K562 (cell line): ENCODE results near the gene SERTAD4. TPM values are rescaled to one million over a fixed set of nuclear protein-coding genes. Genes with fewer than 3 reads are reported as not detected.
A peak's percentile ranks its signal among the peaks of the same experiment; 100 is the strongest.
"Not testable (repeated sequence)": the region's sequence is repeated elsewhere in the genome, so short reads cannot be mapped to it uniquely, and the experiment has no call there.

Source experiments
- ATAC-seq: fragments of 200-7000 bp; cut with Tn5 transposase; 3 replicates; pipeline ENCODE4 v1.9.1; 2020; ENCODE audit warnings: moderate library complexity
- BruUV-seq: library from RNA; stranded (reverse); fragments of 400-500 nt; replicated peaks from 2 replicates; lab custom pipeline; 2021; lab: Mats Ljungman, UMichigan
- CTCF ChIA-PET: fragments of 300-600 bp; formaldehyde crosslinking; extraction: SDS; loops from one replicate; lab custom pipeline; 2021; ENCODE audit warnings: low intra/inter-chr PET ratio; lab: Yijun Ruan, JAX
- POLR2A ChIA-PET: fragments of 300-600, 350-650 bp; sonication (Branson Sonifier 250); formaldehyde crosslinking; extraction: SDS; loops from one replicate; lab custom pipeline; 2021; ENCODE audit warnings: antibody characterized with exemption, inconsistent platforms; lab: Yijun Ruan, JAX
- DNase-seq, 4 experiments: peaks; one replicate each; pipeline versions ENCODE4 v3.0.0 to v3.0.0-alpha.2; 2011 to 2018; ENCODE audit warnings: low spot score in 3 of 4, mixed read lengths in 3 of 4; ENCODE audit errors: extremely low read depth in 1 of 4
- FAIRE-seq: peaks from 2 replicates; lab custom pipeline; 2011; peaks lifted over from hg19 to GRCh38; lab: Jason Lieb, UNC
- H2AFZ ChIP-seq: 2 replicates; pipeline ENCODE4 v1.6.0; 2011; ENCODE audit warnings: low read depth, low read length, control low read depth, inconsistent platforms
- H3K27ac ChIP-seq: fragments of 200-600 bp; 3 replicates; pipeline ENCODE4 v1.8.0; 2011; ENCODE audit warnings: low read depth, mild to moderate bottlenecking, control low read depth, inconsistent platforms, low read length, moderate library complexity, mixed read lengths; ENCODE audit errors: extremely low read depth
- H3K27me3 ChIP-seq, 2 experiments: fragments of 300-600 bp in 1 of 2; 2 replicates in 1 of 2; 3 replicates in 1 of 2; pipeline versions ENCODE4 v1.6.0 to v1.8.0; 2011; ENCODE audit warnings: inconsistent platforms in 2 of 2, low read length in 2 of 2, mild to moderate bottlenecking in 1 of 2, mixed read lengths in 1 of 2, moderate library complexity in 1 of 2; ENCODE audit not compliant: control insufficient read depth in 2 of 2, insufficient read depth in 2 of 2
- H3K36me3 ChIP-seq: fragments of 300-600 bp; 3 replicates; pipeline ENCODE4 v1.8.0; 2011; ENCODE audit warnings: mild to moderate bottlenecking, low read length, inconsistent platforms; ENCODE audit not compliant: control insufficient read depth, insufficient read depth
- H3K4me1 ChIP-seq, 2 experiments: fragments of 200-600 bp in 1 of 2; replicated peaks in 1 of 2; 2 replicates in 1 of 2; 3 replicates in 1 of 2; pipeline versions ENCODE4 v1.5.1 to v1.8.0; 2011; ENCODE audit warnings: inconsistent platforms in 2 of 2, low read length in 2 of 2, mild to moderate bottlenecking in 1 of 2, mixed read lengths in 1 of 2, moderate library complexity in 1 of 2; ENCODE audit not compliant: control insufficient read depth in 2 of 2, insufficient read depth in 2 of 2
- H3K4me2 ChIP-seq: 2 replicates; pipeline ENCODE4 v1.6.1; 2011; ENCODE audit warnings: low read length, control low read depth, inconsistent platforms, mixed read lengths; ENCODE audit not compliant: insufficient read depth
- H3K4me3 ChIP-seq: fragments of 200-600 bp; sonication (generic), shearing (Covaris generic); 2 replicates; pipeline ENCODE4 v1.5.1; 2016; ENCODE audit warnings: control low read depth, inconsistent platforms
- H3K79me2 ChIP-seq: fragments of 200-600 bp; 3 replicates; pipeline ENCODE4 v1.8.0; 2011; ENCODE audit warnings: low read length, inconsistent platforms; ENCODE audit not compliant: control insufficient read depth, insufficient read depth
- H3K9ac ChIP-seq, 2 experiments: 2 replicates each; pipeline versions ENCODE4 v1.6.0 to v1.6.1; 2011; ENCODE audit warnings: low read depth in 2 of 2, low read length in 2 of 2, control low read depth in 1 of 2, inconsistent platforms in 1 of 2, mild to moderate bottlenecking in 1 of 2, mixed read lengths in 1 of 2; ENCODE audit not compliant: insufficient read depth in 1 of 2
- H3K9me1 ChIP-seq: one replicate; pipeline ENCODE4 v1.6.0; 2011; ENCODE audit warnings: inconsistent platforms, mild to moderate bottlenecking, low read length, moderate library complexity; ENCODE audit not compliant: control insufficient read depth, insufficient read depth
- H3K9me3 ChIP-seq: replicated peaks from 2 replicates; pipeline ENCODE4 v1.5.1; 2011; ENCODE audit warnings: low read depth, low read length, inconsistent platforms; ENCODE audit not compliant: control insufficient read depth, insufficient read depth
- H4K20me1 ChIP-seq: replicated peaks from 2 replicates; pipeline ENCODE4 v1.6.1; 2011; ENCODE audit warnings: low read length, inconsistent platforms, mixed read lengths; ENCODE audit not compliant: control insufficient read depth, insufficient read depth
- MEF2D ChIP-seq: conservative IDR thresholded peaks from 2 replicates; pipeline ENCODE4 v1.6.1; 2016; ENCODE audit warnings: low read depth, missing genetic modification characterization, missing compliant biosample characterization
- ZNF707 ChIP-seq: fragments of 250-450 bp; sonication (Bioruptor Pico); conservative IDR thresholded peaks from 2 replicates; pipeline ENCODE4 v1.8.0; 2022; ENCODE audit warnings: inconsistent platforms, mild to moderate bottlenecking, moderate library complexity
- WGBS: fragments of 100-300 bp; shearing (Covaris generic); methylation state at CpG from one replicate; pipeline ENCODE4 v1.1.6; 2016; ENCODE audit warnings: low coverage, mixed read lengths; ENCODE audit not compliant: insufficient coverage; ENCODE audit errors: missing lambda C conversion rate; 5-methylcytosine and 5-hydroxymethylcytosine counted together
- in situ Hi-C: fragments of 300-500 bp; cut with MboI; formaldehyde crosslinking; loops from 4 replicates; pipeline ENCODE4 v1.15.0; 2018; ENCODE audit warnings: inconsistent platforms, mixed read lengths
- intact Hi-C: fragments of 100-400 bp; cut with micrococcal nuclease; formaldehyde crosslinking; loops from 2 replicates; pipeline ENCODE4 v1.14.2; 2022
- polyA plus RNA-seq, 8 experiments: library from polyadenylated mRNA; depleted of rRNA in 4 of 8; stranded (reverse) in 5 of 8; unstranded in 3 of 8; fragments of >200 nt; fragmentation: Nextera tagmentation in 2 of 8; fragmentation: Illumina TruSeq in 1 of 8; extraction: Ambion mirVana in 2 of 8; extraction: Trizol in 1 of 8; gene quantifications; 2 replicates each; pipeline versions ENCODE4 v1.2.1 to v1.2.3, GENCODE V29; 2011 to 2014; ENCODE audit warnings: inconsistent platforms in 1 of 8, missing spikeins in 1 of 8
- total RNA-seq, 7 experiments: library from RNA; depleted of rRNA in 6 of 7; stranded (reverse); fragments of >200 nt in 6 of 7; fragmentation: Illumina TruSeq in 2 of 7; extraction: Trizol in 2 of 7; gene quantifications; 2 replicates each; pipeline versions ENCODE4 v1.2.1 to v1.2.3, GENCODE V29; 2011 to 2021; ENCODE audit warnings: low replicate concordance in 1 of 7

Gene SERTAD4
- total and polyA plus RNA-seq, 9 of the 15 experiments (the other 6 are each of a cell fraction or from before 2014, with no cell fraction given), result not detected

DNA sequence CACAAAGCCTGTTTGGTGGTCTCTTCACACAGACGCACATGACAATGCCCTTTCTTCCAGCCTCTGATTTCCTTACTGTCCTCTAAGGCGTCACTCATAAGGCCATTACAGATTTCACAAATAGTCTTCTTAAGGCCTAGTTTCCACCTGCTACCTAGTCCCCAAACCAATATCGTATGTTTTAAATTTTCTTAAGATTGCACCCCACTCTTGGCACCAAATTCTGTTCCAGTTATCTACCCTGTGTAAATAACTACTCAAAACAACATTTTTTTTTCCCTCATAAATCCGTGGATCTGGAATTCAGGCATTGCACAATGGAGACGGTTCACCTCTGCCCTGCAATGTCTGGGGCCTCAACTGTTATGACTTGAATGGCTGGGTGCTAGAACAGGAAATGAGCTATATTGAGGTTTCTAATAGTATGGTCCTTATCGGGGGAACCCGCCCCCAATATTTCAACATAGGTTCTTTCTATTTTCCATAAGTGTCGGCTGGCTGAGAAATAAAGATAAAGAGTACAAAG is 36.9 kb upstream of the SERTAD4 start:
- H3K4me1 ChIP-seq, result no peaks in the 10 kb centered on the region
- no peaks in the 10 kb centered on the region for H3K9me3 ChIP-seq
- H3K27me3 ChIP-seq, result no peaks in the 10 kb centered on the region
- H3K9ac ChIP-seq, result no peak overlapping the region
- no peak for ATAC-seq
- no peak overlapping the region for H3K4me3 ChIP-seq
- in situ Hi-C loops, result no loop called here
- H4K20me1 ChIP-seq, result no peaks in the 10 kb centered on the region
- FAIRE-seq, result no peak
- no peaks in the 10 kb centered on the region for H3K36me3 ChIP-seq
- H3K79me2 ChIP-seq, result no peaks in the 10 kb centered on the region
- POLR2A ChIA-PET, result no interaction called here
- TF ChIP-seq MEF2D, result no peak
- peak; percentile 78 for TF ChIP-seq ZNF707 (CRISPR knock-in tag)
- TF ChIP-seq, all 486 proteins: peak for 1
- no TSS peak for BruUV-seq
- under 1% methylated on average over 8 of the region's 8 CpGs for WGBS
- intact Hi-C loops, result no loop called here
- no peaks in the 10 kb centered on the region for H3K9me1 ChIP-seq
- no peak overlapping the region for H2AFZ ChIP-seq
- CTCF ChIA-PET, result no interaction called here
- H3K27ac ChIP-seq, result no peak overlapping the region
- H3K4me2 ChIP-seq, result no peak overlapping the region
- DNase-seq, result no peak

DNA sequence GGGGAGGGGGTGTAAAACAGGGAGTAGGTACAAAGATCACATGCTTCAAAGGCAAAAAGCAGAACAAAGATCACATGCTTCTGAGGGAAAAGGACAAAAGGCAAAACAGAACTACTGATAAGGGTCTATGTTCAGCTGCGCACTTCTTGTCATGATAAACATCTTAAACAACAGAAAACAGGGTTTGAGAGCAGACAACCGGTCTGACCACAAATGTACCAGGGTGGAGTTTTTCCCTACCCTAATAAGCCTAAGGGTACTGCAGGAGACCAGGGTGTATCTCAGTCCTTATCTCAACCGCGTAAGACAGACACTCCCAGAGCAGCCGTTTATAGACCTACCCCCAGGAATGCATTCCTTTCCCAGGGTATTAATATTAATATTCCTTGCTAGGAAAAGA is 36.3 kb upstream of the SERTAD4 start:
- H3K4me2 ChIP-seq, DNase-seq, H2AFZ ChIP-seq, ATAC-seq, POLR2A ChIA-PET, H3K27ac ChIP-seq, H3K79me2 ChIP-seq, H4K20me1 ChIP-seq, CTCF ChIA-PET, H3K9me1 ChIP-seq, in situ Hi-C loops, H3K36me3 ChIP-seq, FAIRE-seq, H3K27me3 ChIP-seq, BruUV-seq, H3K9ac ChIP-seq, H3K4me1 ChIP-seq, H3K9me3 ChIP-seq, intact Hi-C loops, H3K4me3 ChIP-seq: not testable (repeated sequence)
- WGBS, result 0% methylated on average over 5 of the region's 5 CpGs
